Activated T-helper 1 cell treated with Interleukin-2 at 50 U/mL for 16 hours (primary cell): Measurements from ENCODE around the gene NRG4.
"Not testable (repeated sequence)": the region's sequence is repeated elsewhere in the genome, so short reads cannot be mapped to it uniquely, and the experiment has no call there.

Source experiments
- DNase-seq: peaks from one replicate; pipeline ENCODE4 v3.0.0-alpha.2; 2020; ENCODE audit warnings: low read depth

Gene NRG4

DNA sequence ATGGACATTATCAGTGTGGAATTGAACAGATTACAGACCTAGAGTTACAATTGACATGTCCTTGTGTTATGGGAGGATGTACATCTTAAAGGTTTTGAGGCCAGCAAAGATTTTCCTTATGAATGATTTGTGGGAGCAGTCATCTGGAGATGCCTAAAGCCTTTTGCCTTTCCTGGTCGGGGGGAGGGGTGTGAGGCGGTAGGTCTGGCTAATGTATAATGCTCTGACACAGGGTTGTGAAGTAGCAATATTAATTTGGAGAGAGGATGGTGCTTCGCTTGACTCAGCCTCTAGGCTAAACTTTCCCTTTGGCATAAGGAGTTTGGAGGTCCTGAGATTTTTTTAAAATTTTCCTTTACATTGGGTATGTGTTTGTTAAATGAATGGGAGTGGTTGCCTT is 85.3 kb downstream of the NRG4 start:
- DNase-seq, result no peak

DNA sequence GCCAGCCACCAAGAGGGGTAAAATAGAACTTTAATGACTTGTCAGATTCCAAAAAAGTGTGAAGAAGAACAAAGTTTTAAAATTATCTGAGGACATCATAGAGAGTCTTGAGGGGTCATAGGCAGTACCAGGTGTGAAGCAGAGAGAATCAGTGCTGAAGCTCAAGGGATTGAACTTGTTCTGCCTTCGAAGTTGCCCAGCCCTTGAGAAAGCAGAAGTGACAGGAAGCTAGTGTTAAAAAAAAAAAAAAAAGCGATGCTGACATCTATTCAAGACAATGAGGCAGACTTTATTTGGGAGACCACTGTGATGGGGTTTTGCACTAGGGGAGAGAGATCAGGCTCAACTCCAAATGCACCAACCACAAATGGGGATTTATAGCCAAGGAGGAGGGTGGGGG is 86.8 kb downstream of the NRG4 start:
- DNase-seq, result no peak

DNA sequence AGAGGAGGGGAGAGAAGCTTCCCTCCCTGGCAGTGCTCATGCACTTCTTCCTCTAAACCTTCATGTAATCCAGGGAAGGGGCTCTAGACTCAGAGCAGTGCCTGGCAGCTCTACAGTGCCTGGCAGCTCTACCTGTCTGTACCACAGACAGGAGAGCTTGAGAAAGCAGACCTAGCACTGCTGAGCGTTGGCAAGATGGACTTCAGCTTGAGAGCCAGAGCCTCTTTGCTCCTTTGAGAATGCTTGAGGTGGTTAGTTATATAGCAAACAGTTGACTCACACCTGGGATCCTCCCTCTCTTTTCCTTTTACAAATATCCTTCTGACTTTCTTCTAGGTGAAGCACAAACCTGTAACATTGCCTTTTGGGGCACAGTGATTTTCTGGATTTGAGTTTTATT is 87.6 kb downstream of the NRG4 start:
- DNase-seq, result no peak

DNA sequence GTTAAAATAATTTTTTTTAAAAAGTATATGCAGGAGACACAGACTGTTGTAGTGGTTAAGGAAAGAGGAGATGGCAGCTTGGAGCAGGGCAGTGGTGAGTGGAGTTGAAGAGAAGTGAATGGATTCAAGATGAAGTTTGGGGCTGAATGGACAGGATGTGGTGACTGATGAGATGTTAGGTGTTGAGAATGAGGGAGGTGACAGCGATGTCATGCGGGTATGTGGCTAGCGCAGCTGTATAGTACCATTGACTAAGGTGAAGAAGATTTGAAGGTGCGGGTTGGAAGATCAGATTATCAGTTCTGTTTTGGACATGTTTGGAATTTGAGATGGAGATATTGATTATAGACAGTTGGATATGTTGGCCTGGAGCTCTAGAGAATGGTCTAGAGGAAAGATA is 88.5 kb downstream of the NRG4 start:
- DNase-seq, result no peak

DNA sequence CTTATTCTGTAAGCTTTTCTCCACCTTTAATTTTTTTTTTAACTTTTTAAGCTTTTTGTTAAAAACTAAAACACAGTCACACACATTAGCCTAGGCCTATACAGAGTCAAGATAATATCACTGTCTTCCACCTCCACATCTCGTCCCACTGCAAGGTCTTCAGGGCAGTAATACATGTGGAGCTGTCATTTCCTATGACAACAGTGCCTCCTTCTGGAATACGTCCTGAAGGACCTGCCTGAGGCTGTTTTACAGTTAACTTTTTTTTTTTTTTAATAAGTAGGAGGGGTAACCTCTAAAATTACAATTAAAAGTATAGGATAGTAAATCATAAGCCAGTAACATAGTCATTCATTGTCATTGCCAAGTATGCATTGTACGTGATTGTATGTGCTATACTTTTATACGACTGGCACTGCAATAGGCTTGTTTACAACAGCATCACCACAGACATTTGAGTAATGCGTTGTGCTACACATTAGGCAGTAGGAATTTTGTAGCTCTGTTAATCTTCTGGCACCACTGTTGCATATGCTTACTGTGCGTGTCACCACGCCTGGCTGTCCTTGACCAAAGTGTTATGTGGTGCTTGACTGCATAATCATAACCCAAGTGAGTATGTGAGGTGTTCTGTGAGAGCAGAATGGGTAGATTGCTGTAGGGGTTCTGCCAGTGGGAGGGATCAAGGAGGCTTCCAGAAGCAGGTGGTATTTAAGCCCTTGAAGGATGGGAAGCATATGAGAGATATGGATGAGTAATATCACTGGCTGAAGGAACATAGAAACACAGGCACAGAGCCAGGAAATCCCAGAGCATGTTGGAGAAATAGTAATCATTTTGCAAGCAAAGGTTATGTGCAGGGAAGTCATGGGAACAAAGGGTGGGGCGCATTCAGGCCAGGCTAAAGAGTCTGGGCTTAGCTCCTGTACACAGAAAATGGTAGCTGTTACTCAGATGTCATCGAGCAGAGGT is 90.2 kb downstream of the NRG4 start:
- DNase-seq, result no peak

DNA sequence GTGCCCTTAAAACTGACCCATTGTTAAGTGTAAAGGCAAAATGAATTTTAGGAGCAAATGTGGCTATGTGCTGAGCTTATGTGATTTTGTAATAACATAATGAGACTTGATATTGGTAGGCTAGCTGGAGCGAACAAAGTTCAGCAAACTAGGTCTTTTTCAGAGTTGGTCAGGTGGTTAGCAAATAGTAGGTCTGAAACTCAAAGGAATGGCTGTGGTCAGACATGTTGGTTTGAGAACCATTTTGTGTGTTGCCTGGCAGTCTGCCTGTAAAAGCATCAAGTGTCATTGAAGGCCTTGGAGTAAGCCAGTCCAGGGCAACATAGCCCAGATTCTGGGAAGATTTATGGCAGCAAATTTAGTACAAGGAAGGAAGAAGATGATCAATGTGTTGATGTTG is 92.1 kb downstream of the NRG4 start:
- DNase-seq, result no peak

DNA sequence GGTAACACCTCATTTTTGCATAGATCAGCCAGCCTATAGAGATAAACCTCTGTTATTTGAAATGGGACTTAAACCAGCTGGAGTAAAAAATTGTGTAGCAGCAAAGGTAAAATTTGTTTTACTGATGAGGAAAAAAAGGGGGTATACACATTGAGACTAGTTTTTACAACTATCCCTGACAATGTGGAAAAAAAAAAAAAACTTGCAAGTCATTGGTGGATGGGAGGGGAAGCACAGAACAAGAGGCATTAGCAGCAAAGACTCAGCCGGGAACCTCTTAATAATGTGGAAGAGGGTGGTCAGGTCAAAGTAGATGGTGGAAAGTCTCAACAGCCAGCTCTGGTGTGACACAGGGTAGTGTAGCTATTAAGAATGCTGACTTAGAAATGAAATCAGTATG is 94.1 kb downstream of the NRG4 start:
- no peak for DNase-seq

DNA sequence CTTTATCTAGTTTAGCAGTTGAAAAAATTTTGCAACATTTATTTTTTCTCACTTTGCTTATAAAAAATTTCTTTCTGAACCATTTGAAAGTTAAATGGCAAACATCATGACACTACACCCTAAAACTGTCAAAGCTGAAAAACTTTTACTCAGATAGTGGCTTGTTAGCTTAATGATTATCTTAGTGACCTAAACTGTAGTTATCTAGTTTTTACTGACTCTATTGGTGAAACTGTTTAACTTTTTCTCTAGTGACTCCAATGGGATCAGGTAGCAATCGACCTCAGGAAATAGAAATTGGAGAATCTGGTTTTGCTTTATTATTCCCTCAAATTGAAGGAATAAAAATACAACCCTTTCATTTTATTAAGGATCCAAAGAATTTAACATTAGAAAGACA is 95.2 kb downstream of the NRG4 start:
- no peak for DNase-seq

DNA sequence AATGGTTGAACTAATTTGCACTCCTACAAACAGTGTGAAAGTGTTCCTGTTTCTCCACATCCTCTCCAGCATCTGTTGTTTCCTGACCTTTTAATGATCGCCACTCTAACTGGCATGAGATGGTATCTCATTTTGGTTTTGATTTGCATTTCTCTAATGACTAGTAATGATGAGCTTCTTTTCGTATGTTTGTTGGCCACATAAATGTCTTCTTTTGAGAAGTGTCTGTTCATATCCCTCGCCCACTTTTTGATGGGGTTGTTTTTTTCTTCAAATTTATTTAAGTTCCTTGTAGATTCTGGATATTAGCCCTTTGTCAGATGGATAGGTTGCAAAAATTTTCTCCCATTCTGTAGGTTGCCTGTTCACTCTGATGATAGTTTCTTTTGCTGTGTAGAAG is 101.9 kb downstream of the NRG4 start:
- not testable (repeated sequence) for DNase-seq

DNA sequence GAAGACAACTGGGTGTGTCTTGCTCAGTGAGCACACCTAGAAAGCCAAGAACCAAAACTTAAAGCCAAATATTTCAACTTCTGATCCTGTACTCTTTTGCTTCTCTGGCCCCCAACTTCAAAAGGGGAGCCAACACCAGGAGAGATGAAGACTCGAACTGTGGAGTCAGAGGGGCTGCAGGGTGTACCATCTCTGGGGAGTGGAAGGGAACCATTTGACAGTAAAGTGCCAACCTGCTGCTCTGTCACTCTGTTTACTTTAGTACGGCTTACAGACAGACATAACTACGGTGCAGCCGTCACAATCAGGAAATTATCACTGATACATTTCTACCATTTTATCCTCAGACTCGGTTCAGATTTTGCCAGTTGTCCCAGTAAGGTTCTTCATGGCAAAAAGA is 107.0 kb downstream of the NRG4 start:
- DNase-seq, result no peak

DNA sequence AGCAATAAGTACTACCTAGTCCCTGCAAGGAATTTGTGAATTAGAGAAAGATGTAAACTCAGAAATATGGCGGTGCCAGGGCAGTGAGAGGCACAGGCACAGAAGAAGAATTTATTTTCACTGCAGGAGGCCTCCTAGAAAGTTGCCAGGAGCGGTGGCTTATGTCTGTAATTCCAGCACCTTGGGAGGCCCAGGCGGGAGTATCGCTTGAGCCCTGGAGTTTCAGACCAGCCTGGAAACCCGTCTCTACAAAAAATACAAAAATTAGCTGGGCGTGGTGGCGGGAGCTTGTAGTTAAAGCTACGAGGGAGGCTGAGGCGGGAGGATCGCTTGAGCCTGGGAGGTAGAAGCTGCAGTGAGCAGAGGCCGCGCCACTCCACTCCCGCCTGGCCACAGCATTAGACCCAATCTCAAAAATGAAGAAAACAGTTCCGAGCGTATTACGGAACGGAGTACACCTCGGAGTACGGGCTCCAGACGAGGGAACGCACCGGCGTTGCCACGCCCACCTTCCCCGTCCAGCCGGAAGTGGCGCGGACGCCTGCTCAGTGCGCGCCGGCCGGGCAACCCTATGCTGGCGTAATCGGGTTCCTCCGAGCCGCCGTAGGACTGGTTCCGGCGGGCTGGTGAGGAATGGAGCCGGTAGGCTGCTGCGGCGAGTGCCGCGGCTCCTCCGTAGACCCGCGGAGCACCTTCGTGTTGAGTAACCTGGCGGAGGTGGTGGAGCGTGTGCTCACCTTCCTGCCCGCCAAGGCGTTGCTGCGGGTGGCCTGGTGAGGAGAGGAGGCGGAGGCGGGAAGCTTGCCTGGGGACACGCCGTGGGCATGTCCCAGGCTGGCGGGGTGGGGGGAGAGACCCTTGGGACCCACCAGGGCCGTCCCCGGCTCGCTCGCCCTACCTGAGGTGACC is 108.6 kb downstream of the NRG4 start, which contains the start of gene FBXO22:
FBXO22 (plus strand) TSS at position 548 of the 909 bp plus-strand sequence; CDS start at position 634, 86 bp downstream.
- DNase-seq, result peak; percentile 80

DNA sequence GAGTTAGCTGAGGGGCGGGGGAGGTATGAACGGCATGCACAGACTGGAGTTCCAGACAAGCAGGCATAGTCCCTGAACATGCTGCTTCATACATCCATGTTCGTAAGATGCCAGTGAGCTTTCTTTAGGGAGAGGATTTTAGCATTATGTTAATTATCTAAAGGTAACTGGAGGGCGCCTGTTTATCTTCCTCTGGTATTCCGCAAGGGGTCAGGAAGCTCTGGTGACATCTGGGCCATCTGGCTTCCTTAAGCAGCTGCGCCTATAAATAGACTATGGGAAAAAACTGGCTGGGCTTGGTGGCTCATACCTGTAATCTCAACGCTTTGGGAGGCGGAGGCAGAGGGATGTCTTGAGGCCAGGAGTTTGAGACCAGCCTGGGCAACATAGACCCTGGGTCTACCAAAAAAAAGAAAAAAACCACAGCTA is 110.1 kb downstream of the NRG4 start:
- DNase-seq, result no peak

DNA sequence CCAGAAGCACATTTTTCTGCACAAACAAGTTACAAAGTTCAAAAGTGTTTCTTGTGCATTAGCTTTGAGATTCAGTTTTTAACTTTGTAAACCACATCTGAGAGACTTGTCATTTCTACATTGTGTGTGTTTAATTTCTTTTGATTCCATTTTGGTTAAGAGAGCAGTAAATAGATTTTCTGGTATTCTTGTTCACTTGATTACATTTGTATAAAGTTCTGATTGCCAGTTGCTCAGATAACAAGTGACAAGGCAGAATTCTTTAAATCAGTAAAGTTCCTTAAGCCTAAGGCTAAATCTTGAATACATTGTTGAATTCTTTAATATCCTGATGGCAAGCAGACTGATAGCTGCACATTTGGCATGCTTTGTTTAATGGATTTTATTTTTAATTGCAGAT is 111.6 kb downstream of the NRG4 start:
- no peak for DNase-seq

DNA sequence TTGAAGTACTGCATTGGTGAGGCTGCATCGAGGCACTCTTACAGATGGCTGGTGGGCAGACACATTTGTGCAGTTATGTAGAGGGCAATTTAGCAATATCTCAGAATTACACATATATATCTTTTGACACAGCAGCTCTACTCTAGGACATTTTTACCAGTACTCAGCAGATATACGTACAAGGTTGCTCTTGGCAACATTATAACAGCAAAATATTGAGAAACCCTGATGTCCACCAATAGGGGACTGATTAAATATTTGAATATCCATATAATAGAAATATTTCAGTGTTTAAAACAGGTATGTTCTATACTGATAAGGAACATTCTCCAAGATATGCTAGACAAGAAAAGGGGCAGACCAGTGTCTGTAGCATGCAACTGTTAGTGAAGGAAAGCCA is 116.5 kb downstream of the NRG4 start:
- DNase-seq, result no peak

DNA sequence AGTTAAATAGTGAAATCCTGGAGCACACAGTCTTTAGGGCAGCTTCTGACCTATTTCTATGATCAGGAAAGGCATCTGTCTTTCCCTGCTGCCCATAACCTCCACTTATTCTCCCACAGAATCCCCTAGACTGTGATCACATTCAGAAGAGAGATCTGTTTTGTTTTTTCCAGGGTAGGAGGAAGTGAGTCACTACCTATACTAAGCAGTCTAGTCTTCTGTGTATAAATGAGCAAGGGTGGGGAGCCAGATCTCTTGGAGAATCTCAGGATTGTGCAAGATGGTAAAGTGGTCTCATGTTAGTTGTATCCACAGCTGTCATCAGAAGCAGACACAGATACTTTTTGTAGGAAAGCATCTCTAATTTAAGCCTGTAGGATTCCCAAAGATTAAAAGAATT is 120.3 kb downstream of the NRG4 start:
- DNase-seq, result no peak
